Heart left ventricle (tissue), 16 donors: ENCODE results near the gene SLIT3. TPM values are rescaled to one million over a fixed set of nuclear protein-coding genes. Genes with fewer than 3 reads are reported as not detected.
A peak's percentile ranks its signal among the peaks of the same experiment; 100 is the strongest.

Experiments
- ATAC-seq, 4 donors: fragments of 200-7000 bp; cut with Tn5 transposase; one replicate each; pipeline ENCODE4 v1.9.1; 2020 to 2022; ENCODE audit warnings: moderate library complexity in 4 of 4, mild to moderate bottlenecking in 3 of 4, moderate number of reproducible peaks in 1 of 4
- DNase-seq, 5 donors: peaks; one replicate each; pipeline ENCODE4 v3.0.0-alpha.2; 2020
- H3K27ac ChIP-seq, 12 donors: fragments of 200-600 bp; sonication (generic) in 4 of 12; one replicate each; pipeline versions ENCODE4 v1.5.0 to v1.8.0; 2016 to 2022; ENCODE audit warnings: mild to moderate bottlenecking in 2 of 12
- H3K27me3 ChIP-seq, 9 donors: fragments of 200-600 bp; sonication (generic) in 2 of 9; one replicate each; pipeline versions ENCODE4 v1.5.1 to v1.8.0; 2016 to 2022; ENCODE audit warnings: mild to moderate bottlenecking in 3 of 9
- H3K36me3 ChIP-seq, 9 donors: fragments of 200-600 bp; sonication (generic) in 2 of 9; one replicate each; pipeline versions ENCODE4 v1.5.0 to v1.8.0; 2018 to 2022; ENCODE audit warnings: mild to moderate bottlenecking in 2 of 9
- H3K4me1 ChIP-seq, 12 donors: fragments of 200-600 bp; sonication (generic) in 4 of 12; one replicate each; pipeline versions ENCODE4 v1.5.0 to v1.8.0; 2016 to 2022; ENCODE audit warnings: mild to moderate bottlenecking in 3 of 12
- H3K4me3 ChIP-seq, 12 donors: fragments of 200-600 bp; sonication (generic) in 4 of 12; one replicate each; pipeline versions ENCODE4 v1.5.0 to v1.8.0; 2017 to 2022; ENCODE audit warnings: mild to moderate bottlenecking in 9 of 12, moderate library complexity in 4 of 12
- H3K9me3 ChIP-seq, 12 donors: fragments of 200-600 bp; sonication (generic) in 4 of 12; one replicate each; pipeline versions ENCODE4 v1.5.0 to v1.8.0; 2016 to 2022; ENCODE audit warnings: mild to moderate bottlenecking in 1 of 12
- POLR2A ChIP-seq, 2 donors: fragments of 450-650 bp; IDR thresholded peaks; one replicate each; pipeline ENCODE4 v1.6.1; 2017; ENCODE audit warnings: antibody characterized with exemption in 2 of 2, mild to moderate bottlenecking in 2 of 2, moderate library complexity in 2 of 2
- WGBS, 4 donors: extraction: QIAGEN DNeasy Blood & Tissue Kit in 2 of 4; methylation state at CpG; one replicate each; pipeline versions ENCODE4 v1.1.5 to v1.1.7; 2013 to 2018; 5-methylcytosine and 5-hydroxymethylcytosine counted together
- intact Hi-C, 10 donors: fragments of 100-400 bp; cut with DNase I; formaldehyde crosslinking; loops; one replicate each; pipeline versions ENCODE4 v1.11.1 to v1.14.2; 2022
- polyA plus RNA-seq, 2 donors: library from polyadenylated mRNA; stranded (reverse); fragments of 200-250 nt; gene quantifications; one replicate each; pipeline ENCODE4 v1.2.3, GENCODE V29; 2013
- total RNA-seq, 9 donors: library from RNA; depleted of rRNA in 2 of 9; stranded (reverse); fragments of >200 nt in 2 of 9; fragmentation: NEBNext Ultra II Directional in 3 of 9; extraction: Animal tissue kit (Norgen Biotek cat#: 25700) in 3 of 9; gene quantifications; one replicate each; pipeline versions ENCODE4 v1.1.0 to v1.2.4, GENCODE V29; 2016 to 2023
- TF ChIP-seq, protein P1 (sequence below), 12 donors: fragments of 200-600 bp; sonication (generic) in 4 of 12; IDR thresholded peaks; one replicate each; pipeline versions ENCODE4 v1.5.0 to v1.8.0; 2018 to 2022; ENCODE audit warnings: antibody characterized with exemption in 12 of 12, mild to moderate bottlenecking in 5 of 12
- donor health status: ischemic (EF 13 %, LVEDD 7.1; RV severe dilation, severe dysfunction).
- donor health status: healthy with polysubstance abuse.
- donor health status: DM: no; HTN: yes; CAD: no.
- donor health status: DM: no; HTN: no; CAD: no.
- donor health status: ischemic (EF 25% LVEDD 6.9; RV normal size, moderate dysfunction).
- donor health status: ischemic (EF 25% LVEDD 5.7; RV mildly dilated, moderate dysfunction).
- donor health status: healthy.
- donor health status: DM: yes; HTN: yes; CAD: no.
- donor health status: ischemic (EF 35%, LVEDD 5.7; RV mildly dilated, moderate dysfunction).
- donor health status: nonischemic (EF 11% LVEDD 7.7; RV severe dilation, severe dysfunction).
- donor health status: DM: yes; HTN: yes; CAD: no.
- donor health status: PGD.
- donor health status: ischemic (EF 29% LVEDD 5.4; RV normal size, mild dysfunction).
- donor health status: nonischemic (EF 23%, LVEDD 6.1; RV moderate dilation, normal function).

SLIT3 gene
- total and polyA plus RNA-seq, 11 donors, result 2.3 to 40.3 (median 14.4) TPM

GRCh38 chr5:169287529-169287928 lies 13.4 kb downstream of the SLIT3 start:
- Histone ChIP-seq H3K36me3 (no peaks in the 10 kb centered on the region), H3K27me3 (no peaks in the 10 kb centered on the region), H3K27ac (peak overlapping the region in 5 of 12 donors; percentile 22 to 70 (median 67)), H3K4me3 (no peak overlapping the region), H3K9me3 (peaks cover 0 to 9% (median 0%) of the 10 kb centered on the region in 12 donors), H3K4me1 (peaks cover 0 to 27% (median 5%) of the 10 kb centered on the region in 12 donors)
- 53 to 66% (median 64%) methylated on average over 4 of the region's 4 CpGs for WGBS, 4 donors
- DNase-seq, result no peak
- no peak for ATAC-seq
- no peak for TF ChIP-seq POLR2A (IDR thresholded peaks at IDR 0.05)
- TF ChIP-seq, protein P1, sequence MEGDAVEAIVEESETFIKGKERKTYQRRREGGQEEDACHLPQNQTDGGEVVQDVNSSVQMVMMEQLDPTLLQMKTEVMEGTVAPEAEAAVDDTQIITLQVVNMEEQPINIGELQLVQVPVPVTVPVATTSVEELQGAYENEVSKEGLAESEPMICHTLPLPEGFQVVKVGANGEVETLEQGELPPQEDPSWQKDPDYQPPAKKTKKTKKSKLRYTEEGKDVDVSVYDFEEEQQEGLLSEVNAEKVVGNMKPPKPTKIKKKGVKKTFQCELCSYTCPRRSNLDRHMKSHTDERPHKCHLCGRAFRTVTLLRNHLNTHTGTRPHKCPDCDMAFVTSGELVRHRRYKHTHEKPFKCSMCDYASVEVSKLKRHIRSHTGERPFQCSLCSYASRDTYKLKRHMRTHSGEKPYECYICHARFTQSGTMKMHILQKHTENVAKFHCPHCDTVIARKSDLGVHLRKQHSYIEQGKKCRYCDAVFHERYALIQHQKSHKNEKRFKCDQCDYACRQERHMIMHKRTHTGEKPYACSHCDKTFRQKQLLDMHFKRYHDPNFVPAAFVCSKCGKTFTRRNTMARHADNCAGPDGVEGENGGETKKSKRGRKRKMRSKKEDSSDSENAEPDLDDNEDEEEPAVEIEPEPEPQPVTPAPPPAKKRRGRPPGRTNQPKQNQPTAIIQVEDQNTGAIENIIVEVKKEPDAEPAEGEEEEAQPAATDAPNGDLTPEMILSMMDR (IDR thresholded peaks at IDR 0.05), result no peak
- intact Hi-C loops, result loop anchor here in 1 of 10 donors (5.0 kb wide), 1 partner anchor 40 kb away; no protein-coding TSS in a partner anchor

DNA sequence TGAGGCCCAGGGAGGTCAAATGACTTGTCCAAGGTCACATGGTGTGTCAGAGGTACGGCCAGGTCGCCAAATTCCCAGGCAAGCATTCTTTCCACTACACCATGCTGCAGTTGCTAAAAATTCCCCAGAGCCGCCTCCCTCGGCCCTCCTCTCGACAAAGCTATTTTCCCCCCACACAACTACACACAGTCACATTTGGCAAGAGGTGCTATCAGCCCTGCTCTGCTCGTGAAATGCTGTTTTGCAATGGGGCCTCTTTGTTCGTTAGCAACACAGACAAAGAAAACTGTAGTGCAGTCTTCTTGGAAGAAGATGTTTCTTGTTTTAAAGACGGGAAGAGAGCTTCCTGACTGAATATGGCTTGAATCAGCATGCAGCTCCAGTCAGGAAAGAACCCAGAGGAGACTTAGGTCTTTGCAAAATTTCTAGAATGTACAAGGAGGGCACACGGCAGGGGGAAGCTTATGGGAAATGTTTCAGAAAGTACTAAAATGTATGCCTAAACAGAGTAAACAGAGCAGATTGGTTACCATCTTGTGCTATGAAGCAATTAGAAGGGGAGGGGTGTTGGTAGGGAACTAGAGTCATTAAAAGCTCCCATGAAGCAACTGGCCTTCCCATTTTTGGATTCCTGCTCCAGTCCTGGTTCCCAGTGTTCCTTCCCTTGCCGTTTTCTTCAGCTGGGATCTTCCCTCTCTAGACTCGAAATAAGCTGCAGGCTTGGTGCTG lies 14.2 kb downstream of the SLIT3 start:
- peaks cover 0 to 9% (median 0%) of the 10 kb centered on the region in 12 donors for H3K9me3 ChIP-seq
- peak in 3 of 5 donors; percentile 33 to 74 (median 70) for DNase-seq
- H3K4me3 ChIP-seq, result no peak overlapping the region
- ATAC-seq, result peak; percentile 83 to 97 (median 90)
- H3K4me1 ChIP-seq, result peaks cover 0 to 27% (median 5%) of the 10 kb centered on the region in 12 donors
- H3K27me3 ChIP-seq, result no peaks in the 10 kb centered on the region
- intact Hi-C loops, result loop anchor here in 1 of 10 donors (5.0 kb wide), 1 partner anchor 39 kb away; no protein-coding TSS in a partner anchor
- TF ChIP-seq, protein P1 (IDR thresholded peaks at IDR 0.05), result no peak
- no peak for TF ChIP-seq POLR2A (IDR thresholded peaks at IDR 0.05)
- WGBS, 4 donors, result 31 to 38% (median 35%) methylated on average over 11 of the region's 11 CpGs
- no peaks in the 10 kb centered on the region for H3K36me3 ChIP-seq
- H3K27ac ChIP-seq, result peak overlapping the region in 8 of 12 donors; percentile 5 to 70 (median 52)

GRCh38 chr5:169283887-169284286 lies 17.1 kb downstream of the SLIT3 start:
- H3K4me1 ChIP-seq, result peaks cover 0 to 32% (median 5%) of the 10 kb centered on the region in 12 donors
- 42 to 64% (median 59%) methylated on average over 6 of the region's 6 CpGs for WGBS, 4 donors
- no peak for ATAC-seq
- no peak overlapping the region for H3K4me3 ChIP-seq
- H3K9me3 ChIP-seq, result peaks cover 0 to 9% (median 0%) of the 10 kb centered on the region in 12 donors
- H3K36me3 ChIP-seq, result no peaks in the 10 kb centered on the region
- intact Hi-C loops, result no loop called here
- DNase-seq, result no peak
- H3K27me3 ChIP-seq, result no peaks in the 10 kb centered on the region
- no peak overlapping the region for H3K27ac ChIP-seq
- TF ChIP-seq POLR2A (IDR thresholded peaks at IDR 0.05), result no peak
- TF ChIP-seq, protein P1 (IDR thresholded peaks at IDR 0.05), result no peak

- intact Hi-C loops, result no loop called here
- TF ChIP-seq, protein P1 (IDR thresholded peaks at IDR 0.05), result no peak
- no peak for TF ChIP-seq POLR2A (IDR thresholded peaks at IDR 0.05)
- no peak for ATAC-seq
These were observed 19.3 kb downstream of the SLIT3 start for GRCh38 chr5:169281625-169282024.

More at GRCh38 chr5:169281625-169282024, 19.3 kb downstream of the SLIT3 start:
- no peak for DNase-seq
- Histone ChIP-seq H3K4me3 (no peak overlapping the region), H3K9me3 (peaks cover 0 to 9% (median 0%) of the 10 kb centered on the region in 12 donors), H3K36me3 (no peaks in the 10 kb centered on the region), H3K4me1 (peaks cover 0 to 14% (median 0%) of the 10 kb centered on the region in 12 donors), H3K27ac (no peak overlapping the region), H3K27me3 (no peaks in the 10 kb centered on the region)
- 71 to 82% (median 78%) methylated on average over 1 of the region's 1 CpG for WGBS, 4 donors
